Measurements from ENCODE around the gene ZNF606. TPM values are rescaled to one million over a fixed set of nuclear protein-coding genes. Genes with fewer than 3 reads are reported as not detected.

Gene ZNF606
- total RNA-seq, 1 donor from 2014 or later, result 6.3 TPM

DNA sequence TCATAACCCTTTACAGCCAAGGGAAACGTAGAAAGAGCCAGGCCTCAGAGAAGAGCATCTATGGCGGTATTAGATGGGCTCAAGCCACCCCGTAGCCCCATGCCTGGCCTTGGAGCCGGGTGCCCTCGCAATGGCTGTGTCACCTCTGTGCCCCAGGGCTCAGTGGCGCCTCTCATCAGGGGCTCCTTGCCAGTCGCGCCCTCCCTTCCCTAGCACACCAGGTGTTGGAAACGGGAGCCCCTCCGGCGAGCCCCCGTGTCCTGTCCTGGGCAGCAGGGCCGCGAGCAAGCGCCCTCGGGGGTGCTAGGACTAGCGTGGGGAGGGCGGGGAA lies 55.6 kb downstream of the ZNF606 start:
- Mint-ChIP-seq H3K27me3 (ENCODE audit: low read depth) (no peaks in the 10 kb centered on the region), H3K4me3 (ENCODE audit: low read depth) (peak overlapping the region; percentile 90), H3K27ac (peak overlapping the region; percentile 82), H3K36me3 (ENCODE audit: low read depth) (peaks cover 46% of the 10 kb centered on the region), H3K4me1 (ENCODE audit: low read depth) (peaks cover 11% of the 10 kb centered on the region), H3K9me3 (peaks cover 62% of the 10 kb centered on the region)
- intact Hi-C loops (cut with micrococcal nuclease), result loop anchor here (1.0 kb wide), 3 partner anchors 31 to 558 kb away; partner anchors contain the start of genes ZNF417, ZNF548 and ZNF606
- no peak for DNase-seq (ENCODE audit: low spot score)

DNA sequence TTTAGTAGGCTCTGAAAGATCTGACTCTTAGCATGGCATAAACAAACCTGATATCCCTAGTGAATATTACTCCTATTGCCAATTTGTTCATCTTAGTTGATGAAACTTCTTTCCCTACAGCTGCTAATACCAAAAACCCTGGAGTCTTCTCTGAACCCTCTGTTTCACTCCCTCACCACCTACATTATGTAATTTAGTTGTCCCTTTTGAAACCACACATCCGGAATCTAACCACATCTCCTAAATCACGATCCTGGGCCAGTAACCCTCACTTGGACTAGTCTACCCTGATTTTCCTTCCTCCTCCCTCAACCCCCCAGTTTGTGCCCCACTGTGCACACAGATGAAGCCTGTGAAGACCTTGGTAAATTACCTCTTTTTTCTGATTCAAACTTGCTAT lies 56.3 kb downstream of the ZNF606 start:
- Mint-ChIP-seq H3K36me3 (ENCODE audit: low read depth) (peaks cover 54% of the 10 kb centered on the region), H3K9me3 (peaks cover 63% of the 10 kb centered on the region), H3K27me3 (ENCODE audit: low read depth) (no peaks in the 10 kb centered on the region), H3K4me3 (ENCODE audit: low read depth) (peak overlapping the region; percentile 90), H3K27ac (no peak overlapping the region), H3K4me1 (ENCODE audit: low read depth) (peaks cover 11% of the 10 kb centered on the region)
- intact Hi-C loops (cut with micrococcal nuclease), result no loop called here
- no peak for DNase-seq (ENCODE audit: low spot score)

DNA sequence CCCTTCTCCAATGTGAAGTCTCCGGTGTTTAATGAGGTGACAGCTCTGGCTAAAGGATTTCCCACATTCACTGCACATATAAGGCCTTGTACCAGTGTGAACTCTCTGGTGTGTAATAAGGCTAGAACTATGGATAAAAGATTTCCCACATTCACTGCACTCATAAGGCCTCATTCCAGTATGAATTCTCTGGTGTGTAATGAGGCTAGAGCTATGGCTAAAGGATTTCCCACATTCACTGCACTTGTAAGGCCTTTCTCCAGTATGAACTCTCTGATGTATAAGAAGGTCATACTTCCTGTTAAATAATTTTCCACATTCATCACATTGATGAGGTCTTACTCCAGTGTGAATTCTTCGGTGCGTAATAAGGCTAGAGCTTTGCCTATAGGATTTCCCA lies 61.0 kb downstream of the ZNF606 start:
- Mint-ChIP-seq H3K9me3 (peaks cover 81% of the 10 kb centered on the region), H3K4me1 (ENCODE audit: low read depth) (peaks cover 6% of the 10 kb centered on the region), H3K27ac (no peak overlapping the region), H3K36me3 (ENCODE audit: low read depth) (peaks cover 75% of the 10 kb centered on the region), H3K4me3 (ENCODE audit: low read depth) (no peak overlapping the region), H3K27me3 (ENCODE audit: low read depth) (no peaks in the 10 kb centered on the region)
- intact Hi-C loops (cut with micrococcal nuclease), result no loop called here
- DNase-seq (ENCODE audit: low spot score), result no peak

DNA sequence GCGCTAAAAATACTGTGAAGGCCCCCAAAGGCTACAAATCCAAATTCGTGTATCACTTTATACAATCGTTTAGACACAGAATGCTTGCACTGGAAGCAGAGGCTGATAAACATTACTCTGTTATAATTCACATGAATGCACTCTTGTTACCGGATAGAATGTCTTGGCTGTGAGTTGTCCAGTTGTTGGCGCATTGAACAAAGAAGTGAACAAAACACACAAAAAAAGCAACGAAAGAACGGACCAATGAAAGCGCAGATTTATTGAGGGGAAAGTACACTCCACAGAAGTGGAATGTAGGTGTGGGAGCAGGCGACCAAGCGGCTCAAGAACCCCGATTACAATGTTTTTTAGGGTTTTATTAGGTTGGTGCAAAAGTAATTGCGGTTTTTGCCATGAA lies 66.9 kb downstream of the ZNF606 start:
- intact Hi-C loops (cut with micrococcal nuclease), result no loop called here
- no peak overlapping the region for H3K27ac Mint-ChIP-seq
- no peak overlapping the region for H3K4me3 Mint-ChIP-seq (ENCODE audit: low read depth)
- H3K9me3 Mint-ChIP-seq, result peaks cover 69% of the 10 kb centered on the region
- DNase-seq (ENCODE audit: low spot score), result no peak
- H3K36me3 Mint-ChIP-seq (ENCODE audit: low read depth), result peaks cover 43% of the 10 kb centered on the region
- no peaks in the 10 kb centered on the region for H3K4me1 Mint-ChIP-seq (ENCODE audit: low read depth)
- no peaks in the 10 kb centered on the region for H3K27me3 Mint-ChIP-seq (ENCODE audit: low read depth)

DNA sequence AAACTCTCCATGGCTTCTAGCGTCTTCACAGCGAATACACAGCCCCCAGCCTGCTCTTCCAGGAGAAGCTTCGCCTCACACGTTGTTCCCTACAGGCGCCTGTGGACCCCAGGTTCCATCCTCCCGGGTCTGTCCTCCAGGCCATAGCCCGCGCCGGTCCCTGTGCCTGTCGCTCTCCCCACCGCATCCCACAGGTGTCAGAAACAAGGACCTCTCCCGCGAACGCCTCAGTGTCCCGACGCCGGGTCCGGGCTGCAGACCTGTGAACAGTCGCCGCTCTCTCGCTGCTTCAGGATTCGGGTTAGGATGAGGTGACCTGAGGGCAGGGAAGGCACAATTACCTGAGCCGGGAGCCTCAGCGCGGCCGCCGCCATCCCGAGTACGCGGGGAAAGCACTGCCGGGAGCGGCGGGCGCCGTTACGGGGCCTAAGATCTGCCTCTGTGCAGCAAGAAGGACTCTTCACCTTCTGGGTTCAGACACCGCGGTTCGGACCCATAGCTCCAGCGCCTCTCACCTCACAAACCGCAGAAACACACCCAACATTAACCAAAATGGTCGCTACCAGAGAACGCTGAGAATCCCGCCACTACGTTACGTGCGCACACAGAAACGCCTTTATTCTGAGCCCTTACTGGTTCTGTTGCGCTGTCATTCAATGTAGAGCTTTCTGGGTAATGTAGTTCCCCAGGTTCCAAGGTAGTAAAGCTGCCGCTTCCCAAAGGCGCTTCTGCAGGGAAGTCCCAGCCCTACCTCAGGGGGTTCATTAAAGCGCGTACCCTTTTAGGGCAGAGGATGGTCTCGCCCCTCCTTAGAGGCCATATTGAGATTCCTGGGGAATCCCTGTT lies 67.6 kb downstream of the ZNF606 start, which contains the start of gene ZNF418:
ZNF418 (minus strand) TSS at position 583 of the 846 bp plus-strand sequence. CDS start 1,580 bp downstream, outside the sequence.
- Mint-ChIP-seq H3K27me3 (ENCODE audit: low read depth) (no peaks in the 10 kb centered on the region), H3K4me3 (ENCODE audit: low read depth) (peak within 1 kb of the TSS; percentile 79), H3K4me1 (ENCODE audit: low read depth) (no peaks in the 10 kb centered on the region), H3K9me3 (peaks cover 74% of the 10 kb centered on the region), H3K36me3 (ENCODE audit: low read depth) (peaks cover 40% of the 10 kb centered on the region), H3K27ac (no peak within 1 kb of the TSS)
- peak; percentile 18 for DNase-seq (ENCODE audit: low spot score)
- intact Hi-C loops (cut with micrococcal nuclease), result no loop called here

DNA sequence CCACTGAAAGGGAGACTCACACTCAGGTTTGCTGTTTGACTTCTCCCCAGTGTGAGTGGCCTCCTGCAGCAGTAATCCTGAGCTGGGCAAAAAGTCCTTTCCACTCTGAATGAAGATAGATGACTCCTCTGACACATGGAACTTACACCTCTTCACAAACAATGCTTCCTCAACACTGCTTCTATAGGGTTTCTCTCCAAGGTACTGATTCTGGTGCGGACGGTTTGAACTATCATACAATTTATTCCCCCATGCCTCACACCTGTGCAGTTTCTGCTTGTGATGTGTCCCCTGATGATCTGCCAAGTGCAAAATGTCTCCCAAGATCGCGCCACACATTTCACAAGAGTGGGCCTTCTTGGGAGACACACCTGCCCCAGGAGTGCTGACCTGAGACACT lies 75.0 kb downstream of the ZNF606 start:
- H3K9me3 Mint-ChIP-seq, result peaks cover 61% of the 10 kb centered on the region
- H3K27me3 Mint-ChIP-seq (ENCODE audit: low read depth), result no peaks in the 10 kb centered on the region
- intact Hi-C loops (cut with micrococcal nuclease), result no loop called here
- no peaks in the 10 kb centered on the region for H3K4me1 Mint-ChIP-seq (ENCODE audit: low read depth)
- no peak overlapping the region for H3K4me3 Mint-ChIP-seq (ENCODE audit: low read depth)
- DNase-seq (ENCODE audit: low spot score), result no peak
- H3K36me3 Mint-ChIP-seq (ENCODE audit: low read depth), result peaks cover 18% of the 10 kb centered on the region
- H3K27ac Mint-ChIP-seq, result no peak overlapping the region

Other genes with a start within 250 kb of the ZNF606 start
- gene ZNF586, start 233.1 kb downstream of the ZNF606 start, total RNA-seq, result 11.4 and 13.4 TPM in 2 replicates
- 7.2 and 8.5 TPM in 2 replicates for gene ZNF552, start 187.9 kb downstream of the ZNF606 start, total RNA-seq
- gene ZNF587B, start 172.5 kb downstream of the ZNF606 start, total RNA-seq, result 20.8 and 21.3 TPM in 2 replicates
- 29.7 and 32.1 TPM in 2 replicates for gene ZNF587, start 153.0 kb downstream of the ZNF606 start, total RNA-seq
- gene ZNF814, start 113.8 kb downstream of the ZNF606 start, total RNA-seq, result 11.4 and 12.3 TPM in 2 replicates
- 10.6 and 11.4 TPM in 2 replicates for gene ZNF417, start 86.2 kb downstream of the ZNF606 start, total RNA-seq
- gene ZNF418, start 67.4 kb downstream of the ZNF606 start, total RNA-seq, result 1.1 and 2.1 TPM in 2 replicates
- gene ZNF256, start 55.1 kb downstream of the ZNF606 start, total RNA-seq, result 2.7 and 3.0 TPM in 2 replicates
- 0.21 TPM in 1 of 2 replicates, not detected in the other for gene C19orf18, start 28.3 kb downstream of the ZNF606 start, total RNA-seq
- gene ZSCAN1, start 31.2 kb upstream of the ZNF606 start, total RNA-seq, result not detected in 2 replicates
- not detected in 2 replicates for gene ZNF135, start 56.5 kb upstream of the ZNF606 start, total RNA-seq
- 3.0 TPM in 2 replicates for gene ZSCAN18, start 95.4 kb upstream of the ZNF606 start, total RNA-seq
- gene ZNF329, start 148.0 kb upstream of the ZNF606 start, total RNA-seq, result 2.0 and 2.1 TPM in 2 replicates
- gene ZNF274, start 180.2 kb upstream of the ZNF606 start, total RNA-seq, result 18.4 and 19.9 TPM in 2 replicates
- gene ZNF544, start 226.1 kb upstream of the ZNF606 start, total RNA-seq, result 42.0 and 49.1 TPM in 2 replicates